Effector CD4-positive, alpha-beta T cell (primary cell): Measurements from ENCODE around the gene KIAA0825.

Source experiments
- DNase-seq: peaks from one replicate; pipeline ENCODE4 v3.0.0-alpha.2; 2020

KIAA0825 gene

DNA sequence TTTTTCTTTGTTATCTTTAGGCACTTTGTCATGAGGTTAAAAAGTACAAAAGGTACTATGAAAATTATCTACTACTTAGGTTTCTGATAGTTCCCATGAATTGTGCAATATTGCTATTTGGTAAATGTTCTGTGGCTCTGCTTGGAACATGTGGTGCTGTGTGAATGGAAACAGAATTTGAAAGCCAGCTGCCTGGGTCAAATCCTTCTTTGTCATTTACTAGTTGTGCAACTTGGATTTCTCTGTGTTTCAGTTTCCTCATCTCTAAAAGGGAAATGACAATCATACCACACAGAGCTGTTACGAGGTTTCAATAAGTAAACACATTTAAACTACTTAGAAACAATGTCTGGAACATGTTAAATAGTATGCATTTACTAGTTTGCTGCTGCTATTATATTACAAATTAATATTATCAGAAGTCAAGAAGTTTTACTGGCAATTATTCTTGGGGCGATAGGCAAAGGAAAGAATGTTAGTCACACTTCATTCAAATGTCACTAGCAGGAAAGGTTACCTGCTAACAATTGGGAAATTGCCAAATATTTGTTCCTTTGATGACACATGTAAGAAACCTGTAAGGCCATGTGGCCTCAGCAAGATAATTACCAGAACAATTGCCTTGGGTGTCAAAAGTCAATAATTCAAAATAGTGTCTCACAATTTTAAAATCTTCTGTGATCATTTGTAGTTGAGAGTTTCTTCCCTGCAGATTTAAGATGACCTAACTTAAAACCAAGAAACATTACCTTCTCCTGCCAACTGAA, 184.8 kb downstream of the KIAA0825 start:
- no peak for DNase-seq

DNA sequence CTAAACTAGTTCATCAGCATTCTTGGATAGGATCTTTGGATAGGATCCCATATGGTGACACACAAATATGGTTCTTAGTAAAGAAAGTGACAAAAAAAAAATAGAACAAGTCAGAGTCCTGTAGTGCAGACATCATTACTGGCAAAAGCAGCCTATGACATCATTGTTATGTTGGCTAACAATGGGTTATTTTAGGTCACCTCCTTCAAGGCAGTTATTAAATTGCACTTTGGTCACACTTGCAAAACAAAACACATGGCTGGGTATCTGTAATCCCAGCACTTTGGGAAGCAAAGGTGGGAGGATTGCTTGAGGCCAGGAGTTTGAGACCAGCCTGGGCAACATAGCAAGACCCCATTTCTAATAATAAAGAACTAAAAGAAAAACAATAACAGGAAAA, 185.9 kb downstream of the KIAA0825 start:
- no peak for DNase-seq

DNA sequence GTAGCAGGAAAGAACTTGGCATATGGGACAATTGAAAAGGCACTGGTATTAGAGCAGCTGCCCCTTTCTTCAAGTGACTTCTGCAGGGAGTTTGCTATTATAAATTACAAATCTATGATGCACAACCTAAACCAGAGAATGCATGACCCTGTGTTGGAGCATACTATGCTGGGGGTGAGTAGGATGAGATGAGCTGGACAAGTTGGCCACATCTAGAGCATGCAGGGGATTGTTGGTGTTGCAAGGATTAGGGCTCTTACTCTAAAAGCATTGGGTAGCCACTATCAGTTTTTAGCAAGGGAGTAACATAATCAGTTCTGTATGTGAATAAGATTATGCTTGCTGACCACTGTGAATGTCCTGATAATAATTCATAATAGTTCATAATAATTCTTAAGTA, 186.7 kb downstream of the KIAA0825 start:
- no peak for DNase-seq

DNA sequence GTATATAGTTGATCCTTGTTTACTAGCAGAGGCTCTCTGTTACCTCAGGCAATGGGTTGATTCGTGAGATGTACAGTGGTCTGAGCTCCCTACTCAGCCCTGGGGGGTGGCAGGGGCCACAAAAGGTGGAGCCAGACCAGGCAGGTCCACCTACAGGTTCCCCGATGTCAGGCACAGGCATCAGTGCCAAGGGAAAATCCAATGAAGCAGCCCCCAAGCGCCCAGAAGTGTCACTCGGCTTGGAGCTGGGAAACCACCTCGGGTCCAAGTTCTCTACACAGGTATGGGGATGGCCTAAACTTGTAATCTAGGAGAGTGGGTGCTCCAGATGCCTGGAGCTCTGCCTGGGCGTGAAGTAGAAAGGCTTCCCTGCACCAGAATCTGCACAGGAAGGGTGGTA, 188.8 kb downstream of the KIAA0825 start:
- DNase-seq, result no peak

DNA sequence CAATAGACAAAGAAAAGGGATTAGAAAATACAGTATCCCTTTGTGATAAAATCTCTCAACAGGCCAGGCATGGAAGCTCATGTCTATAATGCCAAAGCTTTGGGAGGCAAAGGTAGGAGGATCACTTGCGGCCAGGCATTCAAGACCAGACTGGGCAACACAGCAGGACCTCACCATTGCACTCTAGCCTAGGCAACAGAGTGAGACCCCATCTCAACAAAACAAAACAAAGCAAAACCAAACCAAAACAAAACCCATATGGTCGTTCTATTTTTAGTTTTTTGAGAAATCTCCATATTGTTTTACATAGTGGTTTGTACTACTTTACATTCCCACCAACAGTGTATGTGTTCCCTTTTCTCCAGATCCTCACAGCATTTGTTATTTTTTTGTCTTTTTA, 193.0 kb downstream of the KIAA0825 start:
- no peak for DNase-seq

DNA sequence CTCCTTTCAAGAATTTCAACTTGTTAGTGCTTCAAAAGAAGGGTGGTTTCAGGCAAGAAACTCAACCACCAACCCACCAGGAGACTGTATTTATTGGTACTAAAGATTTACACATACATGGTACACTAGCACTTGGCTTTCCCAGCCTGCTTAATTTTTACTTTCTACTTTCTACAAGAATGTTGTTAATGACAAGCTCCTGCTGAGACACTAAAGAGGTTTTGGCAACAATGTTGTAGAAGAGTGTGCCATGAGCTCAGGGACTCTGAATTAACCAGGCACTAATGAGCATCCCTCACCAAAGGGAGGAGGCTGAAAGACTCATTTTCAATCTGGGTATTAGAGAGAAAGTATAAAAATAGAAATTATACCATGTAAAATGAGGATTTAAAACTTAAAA, 195.0 kb downstream of the KIAA0825 start:
- no peak for DNase-seq

DNA sequence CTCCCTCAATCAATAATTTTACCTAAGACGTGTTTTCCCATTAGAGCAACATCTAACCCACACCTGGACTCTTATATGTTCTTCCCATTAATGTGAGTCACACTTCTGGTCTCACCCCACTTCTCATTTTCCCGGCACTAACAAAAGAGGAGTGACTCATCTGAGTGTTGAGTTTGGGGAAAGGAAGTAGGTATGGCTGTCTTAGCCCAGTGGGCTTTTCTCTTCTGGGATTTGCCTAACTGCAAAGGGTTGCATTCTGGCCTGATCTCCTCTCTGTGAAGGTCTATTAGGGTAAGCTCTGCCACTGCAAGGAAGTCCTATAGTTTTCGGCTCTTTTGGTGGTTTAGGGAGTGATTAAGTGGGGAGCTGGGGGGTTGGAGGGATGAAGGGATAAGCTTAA, 195.6 kb downstream of the KIAA0825 start:
- no peak for DNase-seq

DNA sequence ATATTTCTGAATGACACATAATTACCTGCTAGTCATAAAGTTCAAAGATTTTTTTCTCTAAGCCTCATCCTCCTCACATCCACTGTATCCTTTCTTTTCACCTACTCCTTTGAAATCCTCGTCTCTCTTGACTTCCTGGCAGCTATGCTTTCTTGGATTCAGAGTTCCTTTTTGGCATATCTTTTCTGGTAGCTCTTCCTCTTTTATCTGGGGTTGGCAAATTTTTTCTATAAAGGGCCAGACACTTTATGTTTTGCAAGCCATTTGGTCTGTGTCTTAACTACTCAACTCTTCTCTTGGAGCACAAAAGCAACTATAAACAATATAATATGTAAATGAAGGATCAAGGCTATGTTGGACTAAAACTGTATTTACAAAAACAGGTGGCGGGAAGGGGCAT, 197.5 kb downstream of the KIAA0825 start:
- no peak for DNase-seq

DNA sequence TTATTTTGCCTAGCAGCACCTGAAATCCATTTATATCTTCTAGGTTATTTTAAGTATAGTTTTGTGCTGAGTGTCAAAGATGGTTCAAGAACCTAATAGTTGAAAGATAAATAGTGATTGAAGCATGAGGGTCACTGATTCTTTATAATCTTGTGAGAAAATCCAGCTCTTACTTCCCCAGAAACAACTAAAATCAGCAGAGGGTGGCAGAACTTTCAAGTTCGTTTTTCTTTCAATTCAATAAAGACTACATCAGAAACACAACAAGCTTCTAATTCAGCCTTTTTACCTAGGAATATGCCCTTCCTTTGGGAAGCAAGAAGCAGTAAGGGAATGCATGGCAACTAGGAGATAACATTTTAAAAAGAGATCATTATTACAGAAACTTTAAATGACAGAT, 202.6 kb downstream of the KIAA0825 start:
- no peak for DNase-seq

DNA sequence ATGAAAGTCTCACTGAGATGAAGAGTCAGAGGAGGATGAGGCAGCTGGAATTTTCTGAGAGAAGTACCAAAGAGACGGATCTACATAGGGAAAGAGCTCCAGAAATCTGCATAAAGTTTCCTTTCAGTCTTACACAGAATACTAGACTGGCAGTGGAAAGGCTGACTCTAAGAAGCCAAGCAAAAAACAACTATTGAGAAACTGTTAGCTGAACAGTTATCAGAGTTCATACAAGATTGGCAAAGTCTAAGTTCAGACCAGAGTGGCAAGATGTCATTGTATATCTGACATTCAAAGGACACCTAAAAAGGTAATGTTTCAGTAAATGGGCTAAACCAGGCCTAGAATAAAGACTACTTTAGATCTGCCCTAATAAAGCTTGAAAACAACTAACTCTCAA, 209.0 kb downstream of the KIAA0825 start:
- no peak for DNase-seq

DNA sequence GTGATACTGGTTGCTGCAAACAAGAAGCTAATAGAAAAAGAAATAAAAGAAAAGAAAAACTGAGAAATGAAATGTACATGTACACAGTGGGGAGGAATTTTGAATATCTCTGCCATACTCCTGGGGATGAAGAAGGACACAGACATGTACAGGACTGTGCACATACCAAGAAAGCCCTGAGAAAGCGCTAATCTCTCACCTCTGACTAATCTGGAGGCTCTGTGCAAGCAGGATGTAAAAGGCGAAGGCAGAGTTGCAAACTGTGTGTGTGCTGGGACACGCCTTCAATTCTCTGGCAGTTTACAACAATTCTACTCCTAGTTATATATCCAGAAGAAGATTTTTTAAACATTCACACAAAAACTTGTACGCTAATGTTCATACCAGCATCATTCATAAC, 211.4 kb downstream of the KIAA0825 start:
- no peak for DNase-seq

DNA sequence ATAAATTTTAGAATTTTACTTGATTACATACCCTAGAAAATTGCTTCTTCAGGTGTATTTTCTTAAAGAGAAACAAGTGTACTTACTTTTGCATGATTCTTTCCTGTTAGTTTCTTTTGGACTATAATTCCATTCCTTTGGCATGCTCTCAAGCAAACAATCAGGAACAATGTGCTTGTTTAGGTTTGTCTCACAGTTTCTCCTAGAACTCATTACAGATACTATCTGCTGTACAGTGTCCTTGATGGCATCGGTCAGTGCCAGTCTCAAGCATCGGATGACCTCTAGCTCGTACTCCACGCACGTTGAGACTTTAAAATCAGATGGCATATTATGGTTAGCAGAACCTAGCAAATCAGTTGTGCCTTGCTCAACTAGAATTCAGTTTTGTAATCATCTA, 214.9 kb downstream of the KIAA0825 start:
- no peak for DNase-seq

DNA sequence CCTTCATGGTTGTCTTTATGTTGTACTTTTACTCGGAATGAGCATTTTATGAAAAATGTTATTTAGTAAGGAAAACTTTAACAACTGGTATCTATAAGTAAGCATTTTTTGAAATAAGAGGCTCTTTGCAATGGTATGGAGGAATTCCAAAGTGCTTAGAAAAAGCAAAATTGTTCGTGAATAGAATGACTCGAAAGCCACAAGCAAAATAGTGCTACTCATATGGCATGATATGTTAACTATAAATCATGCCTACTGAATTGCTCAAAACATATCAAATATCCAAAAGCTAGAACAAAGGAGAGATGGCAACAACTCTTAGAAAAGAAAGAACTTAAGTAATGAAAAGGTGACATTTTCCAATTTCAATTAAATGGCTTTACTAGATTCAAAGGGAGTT, 216.3 kb downstream of the KIAA0825 start:
- DNase-seq, result no peak

DNA sequence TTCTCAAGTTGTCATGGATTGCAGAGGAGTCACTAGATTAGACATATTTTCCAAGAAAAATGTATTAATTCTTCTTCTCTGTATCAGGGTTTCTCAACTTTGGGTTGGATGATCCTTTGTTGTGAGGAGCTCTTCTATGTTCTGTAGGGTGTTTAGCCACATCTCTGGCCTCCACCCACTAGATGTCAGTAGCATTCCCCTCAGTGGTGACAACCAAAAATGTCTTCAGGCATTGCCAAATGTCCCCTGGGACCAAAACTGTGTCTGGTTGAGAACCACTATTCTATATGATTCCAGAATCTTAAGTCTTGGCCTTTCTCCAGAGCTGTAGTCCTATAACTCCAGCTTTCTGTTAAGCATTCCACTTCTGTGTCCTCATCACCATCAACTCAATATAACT, 220.9 kb downstream of the KIAA0825 start:
- DNase-seq, result no peak

DNA sequence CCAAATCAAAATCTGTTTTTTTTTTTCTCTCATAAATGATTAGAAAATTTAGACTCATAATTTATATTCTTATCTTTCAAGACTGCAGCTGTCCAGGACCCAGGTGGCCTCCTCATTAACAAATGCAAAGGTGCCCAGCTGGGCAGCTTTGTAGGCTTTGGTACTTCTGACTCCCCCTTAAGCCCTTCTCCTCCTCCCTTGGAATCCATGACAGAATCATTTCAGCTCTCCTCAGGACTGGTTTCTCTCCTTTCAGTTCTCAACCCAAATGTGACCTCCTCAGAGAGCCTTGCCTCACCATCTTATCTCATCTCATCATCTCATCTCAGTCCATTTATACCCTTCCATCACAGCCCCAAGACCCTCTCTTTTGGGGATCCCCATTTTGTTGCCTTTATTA, 221.7 kb downstream of the KIAA0825 start:
- no peak for DNase-seq

DNA sequence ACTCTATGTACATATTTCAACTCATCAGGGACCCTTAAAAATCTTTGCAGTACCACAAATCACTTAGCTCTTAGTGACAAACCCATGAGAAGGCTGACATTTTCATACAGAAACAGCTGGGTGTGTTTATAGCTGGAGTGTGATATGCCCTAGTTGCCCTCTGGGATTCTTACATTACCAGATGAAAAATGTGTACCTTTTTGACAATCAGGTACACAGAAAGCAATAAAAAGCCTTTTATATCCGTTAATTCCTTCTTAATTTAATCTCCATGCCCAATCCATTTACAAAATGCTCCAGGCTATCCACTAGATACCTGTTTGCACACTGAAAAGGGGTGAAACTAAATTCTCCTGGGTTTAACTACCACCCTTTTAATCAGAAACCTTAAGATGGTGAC, 222.9 kb downstream of the KIAA0825 start:
- no peak for DNase-seq

DNA sequence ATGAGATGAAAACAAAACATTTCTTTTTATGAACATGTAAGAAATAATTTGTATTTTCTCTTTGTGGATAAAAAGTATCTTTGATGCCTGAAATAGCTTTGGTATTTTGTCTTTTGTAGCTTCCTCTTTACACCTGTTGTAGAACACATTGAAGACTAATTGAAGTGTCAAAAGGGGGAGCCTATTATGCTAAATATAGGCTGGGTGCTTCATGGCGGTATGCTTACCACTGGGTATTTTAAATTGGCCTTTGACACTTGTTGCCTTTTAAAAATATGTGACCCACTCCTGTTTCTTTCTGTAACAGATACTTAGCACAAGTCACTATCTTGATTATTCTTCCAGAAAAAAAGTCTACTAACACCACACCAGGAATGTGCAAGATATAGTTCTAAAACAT, 226.4 kb downstream of the KIAA0825 start:
- DNase-seq, result no peak

DNA sequence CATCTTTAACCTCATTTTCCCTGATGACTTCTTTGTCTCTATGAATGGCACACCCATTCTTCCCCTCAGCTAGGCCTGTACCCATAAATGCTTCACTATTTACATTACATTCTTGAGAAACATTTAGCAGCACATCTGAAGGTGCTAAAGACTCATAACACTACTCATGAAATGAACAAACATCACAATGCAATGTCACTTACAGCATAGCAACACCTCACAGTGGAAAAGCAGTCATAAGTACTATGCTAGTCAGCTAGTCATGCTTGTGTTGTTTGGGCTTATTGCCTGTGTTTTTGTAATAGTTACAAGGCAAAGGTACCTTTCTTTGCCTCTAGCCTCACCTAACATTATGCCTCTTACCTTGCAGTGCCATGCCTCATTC, 228.9 kb downstream of the KIAA0825 start:
- no peak for DNase-seq

DNA sequence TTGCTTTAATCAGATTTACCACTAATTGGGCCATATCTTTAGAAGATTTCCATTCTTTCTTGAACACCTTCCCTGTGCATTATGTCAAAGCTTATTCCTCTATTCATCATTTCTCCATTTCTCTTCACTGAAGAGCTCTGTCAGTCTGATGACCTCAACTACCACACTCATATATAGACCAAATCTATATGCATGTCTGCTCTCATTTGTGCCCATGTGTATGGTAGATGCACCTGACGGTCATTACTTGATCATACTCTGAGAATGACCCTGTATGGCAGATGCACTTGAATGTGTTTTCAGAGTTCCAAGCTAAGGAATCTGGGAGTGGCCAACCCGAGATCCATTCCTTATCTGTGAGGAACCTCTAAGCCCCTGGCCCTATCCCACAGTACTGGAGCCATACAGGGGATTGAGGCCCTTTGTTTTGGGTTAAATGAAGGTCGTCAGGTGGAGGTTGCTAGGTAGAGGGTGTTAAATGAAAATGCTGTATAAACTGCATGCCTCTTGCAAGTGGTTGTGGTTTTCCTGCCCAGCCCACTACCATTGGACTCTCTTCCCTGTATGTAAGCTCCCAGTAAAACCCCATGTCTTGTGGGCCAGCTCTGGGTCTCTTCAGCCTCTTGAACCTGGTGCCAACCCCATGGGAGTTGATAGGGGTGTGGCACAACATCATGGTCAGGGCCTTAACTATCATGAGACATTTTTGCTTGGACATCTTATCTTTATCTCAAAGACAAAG, 229.5 kb downstream of the KIAA0825 start:
- no peak for DNase-seq

DNA sequence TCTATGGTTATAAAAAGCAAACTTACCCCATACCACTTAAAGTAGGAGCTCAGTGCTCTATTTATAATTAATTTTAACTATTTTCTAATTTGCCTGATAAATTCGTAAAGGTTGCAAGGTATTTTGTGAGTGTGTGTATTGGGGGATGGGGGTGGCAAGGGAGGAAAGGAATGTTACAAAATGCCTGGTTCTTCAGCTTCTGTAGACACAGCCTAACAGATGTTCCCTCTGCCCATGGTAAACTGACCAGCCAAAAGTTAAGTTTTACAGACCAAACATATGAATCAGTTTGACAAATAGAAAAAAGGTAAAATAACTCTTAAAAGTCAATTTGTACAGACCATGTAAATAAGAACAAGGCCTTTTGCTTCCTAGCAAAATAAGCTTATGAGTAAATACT, 232.6 kb downstream of the KIAA0825 start:
- DNase-seq, result no peak

DNA sequence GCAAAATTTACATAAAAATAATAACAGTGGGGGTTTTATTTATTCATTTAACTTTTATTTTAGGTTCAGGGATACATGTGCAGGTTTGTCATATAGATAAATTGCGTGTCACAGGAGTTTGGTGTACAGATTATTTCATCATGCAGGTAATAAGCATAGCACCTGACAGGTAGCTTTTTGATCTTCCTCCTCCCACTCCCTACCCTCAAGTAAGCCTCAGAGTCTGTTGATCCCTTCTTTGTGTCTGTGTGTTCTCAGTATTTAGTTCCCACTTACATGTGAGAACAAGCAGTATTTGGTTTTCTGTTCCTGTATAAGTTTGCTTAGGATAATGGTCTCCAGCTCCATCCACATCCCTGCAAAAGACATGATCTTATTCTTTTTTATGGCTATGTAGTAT, 240.3 kb downstream of the KIAA0825 start:
- no peak for DNase-seq

DNA sequence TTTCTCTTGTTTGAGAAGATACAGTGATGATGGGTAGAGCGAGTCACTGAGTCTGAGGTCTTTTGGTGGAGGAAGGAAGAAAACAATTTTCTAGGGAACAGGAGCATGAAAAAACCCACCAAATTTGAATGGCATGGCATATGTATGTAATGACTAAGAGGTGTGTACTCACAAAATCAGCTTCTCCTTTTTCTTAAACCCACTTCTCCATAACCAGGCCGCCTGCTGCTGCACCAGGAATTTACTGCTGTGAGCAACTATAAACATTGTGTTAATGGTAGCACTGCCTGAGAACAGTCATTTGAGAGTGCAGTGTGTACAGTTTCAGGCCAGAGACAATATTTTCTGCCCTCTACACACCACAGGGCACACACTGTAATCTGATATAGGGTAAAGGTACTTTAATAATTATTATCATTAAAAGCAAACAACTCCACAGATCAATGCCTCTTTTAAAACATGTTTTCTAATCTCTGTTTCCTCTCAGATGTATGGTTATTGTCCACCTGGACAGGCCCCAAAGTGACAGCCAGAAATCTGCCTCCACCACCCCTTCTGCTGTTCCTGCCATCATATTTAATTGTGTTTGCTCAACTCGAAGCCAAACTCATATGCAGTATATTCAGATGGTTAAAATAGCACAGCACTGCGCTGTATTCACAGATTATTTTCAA, 241.6 kb downstream of the KIAA0825 start:
- no peak for DNase-seq

DNA sequence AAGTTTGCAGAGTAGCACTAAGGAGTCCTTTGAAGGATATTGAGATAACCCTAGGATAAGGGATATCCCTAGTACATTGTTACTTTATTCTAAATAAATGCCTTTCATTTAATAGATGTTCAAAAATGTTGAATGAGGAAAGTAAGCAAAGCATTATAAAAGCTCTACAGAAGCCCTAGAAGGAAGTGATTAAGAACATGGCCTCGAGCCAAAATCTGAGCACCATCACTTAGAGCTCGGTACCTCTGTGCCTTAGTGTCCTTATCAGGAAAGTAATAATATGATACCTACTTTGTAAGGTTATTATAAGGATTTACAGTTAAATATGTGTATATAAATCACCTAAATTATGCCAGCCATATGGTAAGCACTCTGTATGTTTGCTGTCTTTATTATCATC, 242.6 kb downstream of the KIAA0825 start:
- DNase-seq, result no peak

DNA sequence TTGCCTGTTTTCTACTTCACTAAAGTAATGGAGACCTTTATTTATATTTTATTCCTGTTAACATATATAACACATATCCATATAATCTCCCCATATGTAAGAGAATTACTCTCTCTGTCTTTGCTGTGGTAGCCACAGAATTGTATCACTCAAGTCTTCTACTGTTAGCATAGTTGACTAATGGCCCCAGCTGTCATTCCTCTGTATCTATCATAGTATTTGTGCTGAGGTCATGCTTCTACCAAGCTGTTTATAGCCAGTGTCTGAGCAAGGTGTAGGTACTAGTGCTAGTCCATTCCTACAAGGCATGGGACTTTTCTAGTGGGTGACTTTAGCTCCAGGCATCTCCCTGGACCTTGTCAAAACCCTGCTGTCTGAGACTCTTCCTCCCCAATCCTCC, 244.1 kb downstream of the KIAA0825 start:
- no peak for DNase-seq
